Transverse colon (tissue), 4 donors: ENCODE measurements around the gene POR. TPM values are rescaled to one million over a fixed set of nuclear protein-coding genes. Genes with fewer than 3 reads are reported as not detected.

Experiments used
- DNase-seq: peaks from one replicate; pipeline ENCODE4 v3.0.0-alpha.2; 2019
- H3K27ac ChIP-seq, 4 donors: fragments of 200-600 bp; sonication (generic); 2 replicates each; pipeline ENCODE4 v1.5.1; 2016 to 2018; ENCODE audit warnings: inconsistent platforms in 4 of 4
- H3K27me3 ChIP-seq: fragments of 200-600 bp; sonication (generic); 2 replicates; pipeline ENCODE4 v1.5.1; 2017; ENCODE audit warnings: inconsistent platforms
- H3K36me3 ChIP-seq, 4 donors: fragments of 200-600 bp; sonication (generic); 2 replicates each; pipeline ENCODE4 v1.5.1; 2017 to 2019; ENCODE audit warnings: inconsistent platforms in 4 of 4
- H3K4me1 ChIP-seq, 4 donors: fragments of 200-600 bp; sonication (generic); 2 replicates each; pipeline ENCODE4 v1.5.1; 2017 to 2020; ENCODE audit warnings: inconsistent platforms in 4 of 4
- H3K4me3 ChIP-seq, 4 donors: fragments of 200-600 bp; sonication (generic); 1 replicate in 1 of 4; 2 replicates in 3 of 4; pipeline versions ENCODE4 v1.5.1 to v1.6.1; 2017 to 2019; ENCODE audit warnings: inconsistent platforms in 4 of 4
- H3K9me3 ChIP-seq, 2 donors: fragments of 200-600 bp; sonication (generic); 2 replicates each; pipeline ENCODE4 v1.5.1; 2017 to 2019; ENCODE audit warnings: inconsistent platforms in 2 of 2
- EP300 ChIP-seq: sonication (generic); formaldehyde crosslinking; IDR thresholded peaks from one replicate; pipeline ENCODE4 v1.6.1; 2017; ENCODE audit warnings: antibody characterized with exemption, low read depth
- POLR2A ChIP-seq: fragments of 450-650 bp; IDR thresholded peaks from one replicate; pipeline ENCODE4 v1.6.1; 2016; ENCODE audit warnings: antibody characterized with exemption, mild to moderate bottlenecking, moderate library complexity
- POLR2AphosphoS5 ChIP-seq, 3 donors: sonication (generic); formaldehyde crosslinking; IDR thresholded peaks; one replicate each; pipeline ENCODE4 v1.6.1; 2016; ENCODE audit warnings: antibody characterized with exemption in 3 of 3
- WGBS, 2 donors: methylation state at CpG; one replicate each; pipeline ENCODE4 v1.1.5; 2018; ENCODE audit warnings: low coverage in 1 of 2; 5-methylcytosine and 5-hydroxymethylcytosine counted together
- in situ Hi-C, 4 donors: fragments of 200-750 bp; cut with MboI; loops; one replicate each; pipeline versions ENCODE4 v1.15.0 to v1.15.1; 2017; ENCODE audit warnings: low sequenced_read_pairs in 3 of 4, low pct_ligation_motif_present in 1 of 4, low pct_unique_long_range_greater_than_20kb in 1 of 4
- intact Hi-C: fragments of 100-400 bp; cut with DNase I; formaldehyde crosslinking; loops from one replicate; pipeline ENCODE4 v1.15.1; 2023; ENCODE audit warnings: low total_unique reads
- total RNA-seq, 4 donors: library from RNA; depleted of rRNA; stranded (reverse); fragments of >200 nt; gene quantifications; one replicate each; pipeline ENCODE4 v1.1.0, GENCODE V29; 2016
- TF ChIP-seq, protein P1 (sequence below), 5 experiments: fragments of 200-600 bp in 3 of 5; fragments of 450-650 bp in 2 of 5; sonication (generic) in 3 of 5; IDR thresholded peaks; 1 replicate in 2 of 5; 2 replicates in 3 of 5; pipeline ENCODE4 v1.5.1; 2016 to 2017; ENCODE audit warnings: antibody characterized with exemption in 5 of 5, inconsistent platforms in 3 of 5, mild to moderate bottlenecking in 2 of 5, moderate library complexity in 1 of 5

The POR gene
- total RNA-seq, 4 donors from 2014 or later: 95.9 to 200 (median 149) TPM

DNA sequence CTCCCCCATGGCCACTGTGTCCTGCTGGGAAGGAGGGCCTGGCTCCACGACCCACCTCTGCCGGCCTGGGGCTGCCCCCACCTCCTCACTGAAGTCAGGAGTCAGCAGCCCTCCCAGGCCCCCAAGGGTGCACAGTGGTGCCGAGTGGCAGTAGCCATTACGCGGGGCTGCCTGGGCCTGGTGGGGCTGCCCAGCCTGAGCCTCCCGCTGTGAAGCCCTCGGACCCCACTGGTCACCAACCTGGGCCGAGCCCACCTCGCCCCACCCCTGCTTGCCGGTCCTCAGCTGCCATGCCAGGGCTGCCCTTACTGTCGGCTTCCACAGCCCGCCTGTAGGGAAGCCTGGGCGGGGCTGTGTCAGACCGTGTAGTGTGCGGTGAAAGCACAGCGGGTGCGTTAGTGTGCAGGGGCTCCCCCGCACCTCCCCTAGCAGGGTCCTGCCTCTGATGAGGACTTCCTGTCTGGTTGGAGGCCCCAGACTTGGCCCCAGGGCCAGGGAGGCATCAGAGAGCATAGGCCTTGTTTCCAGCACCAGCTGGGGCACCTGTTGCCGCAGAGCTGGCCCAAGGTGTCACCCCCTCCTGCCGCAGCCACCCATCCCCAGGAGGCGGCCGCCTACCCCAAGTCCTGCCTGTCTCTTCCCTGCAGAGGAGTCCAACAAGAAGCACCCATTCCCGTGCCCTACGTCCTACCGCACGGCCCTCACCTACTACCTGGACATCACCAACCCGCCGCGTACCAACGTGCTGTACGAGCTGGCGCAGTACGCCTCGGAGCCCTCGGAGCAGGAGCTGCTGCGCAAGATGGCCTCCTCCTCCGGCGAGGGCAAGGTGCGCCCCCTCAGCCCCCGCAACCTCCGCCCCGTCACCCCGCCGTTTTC is 69.4 kb downstream of the POR start:
- Histone ChIP-seq H3K27ac (no peak overlapping the region), H3K36me3 (peaks cover 0 to 28% (median 5%) of the 10 kb centered on the region in 4 donors), H3K4me3 (no peak overlapping the region), H3K4me1 (peaks cover 6 to 24% (median 13%) of the 10 kb centered on the region in 4 donors), H3K9me3 (no peaks in the 10 kb centered on the region), H3K27me3 (no peaks in the 10 kb centered on the region)
- intact Hi-C loops: no loop called here
- 94% methylated on average over 43 of the region's 44 CpGs; no CpG with 5 or more reads in 1 of the 2 donors for WGBS, 2 donors
- no peak for DNase-seq
- in situ Hi-C loops: no loop called here
- TF ChIP-seq, protein P1, sequence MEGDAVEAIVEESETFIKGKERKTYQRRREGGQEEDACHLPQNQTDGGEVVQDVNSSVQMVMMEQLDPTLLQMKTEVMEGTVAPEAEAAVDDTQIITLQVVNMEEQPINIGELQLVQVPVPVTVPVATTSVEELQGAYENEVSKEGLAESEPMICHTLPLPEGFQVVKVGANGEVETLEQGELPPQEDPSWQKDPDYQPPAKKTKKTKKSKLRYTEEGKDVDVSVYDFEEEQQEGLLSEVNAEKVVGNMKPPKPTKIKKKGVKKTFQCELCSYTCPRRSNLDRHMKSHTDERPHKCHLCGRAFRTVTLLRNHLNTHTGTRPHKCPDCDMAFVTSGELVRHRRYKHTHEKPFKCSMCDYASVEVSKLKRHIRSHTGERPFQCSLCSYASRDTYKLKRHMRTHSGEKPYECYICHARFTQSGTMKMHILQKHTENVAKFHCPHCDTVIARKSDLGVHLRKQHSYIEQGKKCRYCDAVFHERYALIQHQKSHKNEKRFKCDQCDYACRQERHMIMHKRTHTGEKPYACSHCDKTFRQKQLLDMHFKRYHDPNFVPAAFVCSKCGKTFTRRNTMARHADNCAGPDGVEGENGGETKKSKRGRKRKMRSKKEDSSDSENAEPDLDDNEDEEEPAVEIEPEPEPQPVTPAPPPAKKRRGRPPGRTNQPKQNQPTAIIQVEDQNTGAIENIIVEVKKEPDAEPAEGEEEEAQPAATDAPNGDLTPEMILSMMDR (IDR thresholded peaks at IDR 0.05): no peak
- TF ChIP-seq POLR2AphosphoS5 (IDR thresholded peaks at IDR 0.05) (no peak), POLR2A (no peak), EP300 (no peak)

DNA sequence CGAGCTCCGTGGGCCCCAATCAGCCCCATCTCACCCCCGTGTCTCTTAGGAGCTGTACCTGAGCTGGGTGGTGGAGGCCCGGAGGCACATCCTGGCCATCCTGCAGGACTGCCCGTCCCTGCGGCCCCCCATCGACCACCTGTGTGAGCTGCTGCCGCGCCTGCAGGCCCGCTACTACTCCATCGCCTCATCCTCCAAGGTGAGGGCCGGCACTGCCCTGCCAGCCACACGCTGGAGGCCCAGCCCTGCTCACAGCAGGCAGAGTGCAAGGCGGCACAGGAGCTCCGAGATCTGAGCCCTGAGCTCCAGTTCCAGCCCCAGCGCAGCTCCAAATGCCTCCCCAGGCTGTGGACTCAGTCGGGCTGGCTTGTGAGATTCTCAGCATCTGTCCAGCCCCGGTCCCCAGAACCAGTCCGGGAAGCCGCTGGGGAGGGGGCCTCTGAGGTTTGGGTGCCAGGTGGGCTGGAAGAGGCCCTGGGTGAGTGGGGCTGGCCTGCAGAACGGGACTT is 70.1 kb downstream of the POR start:
- TF ChIP-seq, protein P1 (IDR thresholded peaks at IDR 0.05): no peak
- TF ChIP-seq POLR2AphosphoS5 (IDR thresholded peaks at IDR 0.05) (no peak), POLR2A (no peak), EP300 (no peak)
- WGBS, 2 donors: 87% methylated on average over 20 of the region's 21 CpGs; no CpG with 5 or more reads in 1 of the 2 donors
- H3K4me3 ChIP-seq: no peak overlapping the region
- no peak for DNase-seq
- no peaks in the 10 kb centered on the region for H3K9me3 ChIP-seq
- H3K27ac ChIP-seq: peak overlapping the region in 1 of 4 donors; percentile 13
- intact Hi-C loops: no loop called here
- peaks cover 6 to 17% (median 10%) of the 10 kb centered on the region in 4 donors for H3K4me1 ChIP-seq
- no peaks in the 10 kb centered on the region for H3K27me3 ChIP-seq
- in situ Hi-C loops: no loop called here
- H3K36me3 ChIP-seq: peaks cover 0 to 28% (median 5%) of the 10 kb centered on the region in 4 donors

DNA sequence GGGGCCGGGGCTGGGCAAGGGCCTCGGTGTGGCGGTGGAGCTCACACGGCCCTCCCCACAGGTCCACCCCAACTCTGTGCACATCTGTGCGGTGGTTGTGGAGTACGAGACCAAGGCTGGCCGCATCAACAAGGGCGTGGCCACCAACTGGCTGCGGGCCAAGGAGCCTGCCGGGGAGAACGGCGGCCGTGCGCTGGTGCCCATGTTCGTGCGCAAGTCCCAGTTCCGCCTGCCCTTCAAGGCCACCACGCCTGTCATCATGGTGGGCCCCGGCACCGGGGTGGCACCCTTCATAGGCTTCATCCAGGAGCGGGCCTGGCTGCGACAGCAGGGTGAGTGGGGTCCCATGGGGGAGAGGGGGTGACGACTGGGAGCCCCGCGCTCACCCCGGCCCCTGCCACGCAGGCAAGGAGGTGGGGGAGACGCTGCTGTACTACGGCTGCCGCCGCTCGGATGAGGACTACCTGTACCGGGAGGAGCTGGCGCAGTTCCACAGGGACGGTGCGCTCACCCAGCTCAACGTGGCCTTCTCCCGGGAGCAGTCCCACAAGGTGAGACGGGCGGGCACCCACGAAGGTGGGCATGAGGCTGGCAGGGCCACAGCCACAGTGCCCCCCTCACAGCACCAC is 70.7 kb downstream of the POR start:
- peak in 1 of 3 donors; percentile 69 for TF ChIP-seq POLR2AphosphoS5 (IDR thresholded peaks at IDR 0.05)
- TF ChIP-seq EP300: no peak
- TF ChIP-seq POLR2A: no peak
- Histone ChIP-seq H3K36me3 (peaks cover 0 to 28% (median 5%) of the 10 kb centered on the region in 4 donors), H3K4me1 (peaks cover 2 to 12% (median 6%) of the 10 kb centered on the region in 4 donors), H3K27ac (peak overlapping the region in 1 of 4 donors; percentile 13), H3K27me3 (no peaks in the 10 kb centered on the region), H3K4me3 (no peak overlapping the region), H3K9me3 (no peaks in the 10 kb centered on the region)
- 95% methylated on average over 11 of the region's 41 CpGs; no CpG with 5 or more reads in 1 of the 2 donors for WGBS, 2 donors
- in situ Hi-C loops: no loop called here
- intact Hi-C loops: no loop called here
- no peak for DNase-seq

DNA sequence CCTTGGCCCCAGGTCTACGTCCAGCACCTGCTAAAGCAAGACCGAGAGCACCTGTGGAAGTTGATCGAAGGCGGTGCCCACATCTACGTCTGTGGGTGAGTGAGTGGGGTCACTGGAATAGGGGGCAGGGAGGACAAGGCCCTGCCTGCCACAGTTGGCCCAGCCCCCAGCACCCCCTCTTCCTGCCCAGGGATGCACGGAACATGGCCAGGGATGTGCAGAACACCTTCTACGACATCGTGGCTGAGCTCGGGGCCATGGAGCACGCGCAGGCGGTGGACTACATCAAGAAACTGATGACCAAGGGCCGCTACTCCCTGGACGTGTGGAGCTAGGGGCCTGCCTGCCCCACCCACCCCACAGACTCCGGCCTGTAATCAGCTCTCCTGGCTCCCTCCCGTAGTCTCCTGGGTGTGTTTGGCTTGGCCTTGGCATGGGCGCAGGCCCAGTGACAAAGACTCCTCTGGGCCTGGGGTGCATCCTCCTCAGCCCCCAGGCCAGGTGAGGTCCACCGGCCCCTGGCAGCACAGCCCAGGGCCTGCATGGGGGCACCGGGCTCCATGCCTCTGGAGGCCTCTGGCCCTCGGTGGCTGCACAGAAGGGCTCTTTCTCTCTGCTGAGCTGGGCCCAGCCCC is 71.3 kb downstream of the POR start:
- 88% methylated on average over 16 of the region's 20 CpGs; no CpG with 5 or more reads in 1 of the 2 donors for WGBS, 2 donors
- intact Hi-C loops: no loop called here
- Histone ChIP-seq H3K27me3 (no peaks in the 10 kb centered on the region), H3K9me3 (no peaks in the 10 kb centered on the region), H3K36me3 (peaks cover 0 to 28% (median 5%) of the 10 kb centered on the region in 4 donors), H3K27ac (no peak overlapping the region), H3K4me1 (peaks cover 0 to 13% (median 6%) of the 10 kb centered on the region in 4 donors), H3K4me3 (no peak overlapping the region)
- in situ Hi-C loops: no loop called here
- TF ChIP-seq EP300 (no peak), POLR2A (no peak), POLR2AphosphoS5 (IDR thresholded peaks at IDR 0.05) (no peak)
- TF ChIP-seq, protein P1 (IDR thresholded peaks at IDR 0.05): no peak
- DNase-seq: no peak
